Neural crest cell (in vitro differentiated cells): ENCODE results near the gene IMP3. TPM values are rescaled to one million over a fixed set of nuclear protein-coding genes. Genes with fewer than 3 reads are reported as not detected.

Experiments
- DNase-seq: peaks from one replicate; pipeline ENCODE4 v3.0.0; 2021; ENCODE audit warnings: low read depth, mixed read lengths, low spot score
- H3K27ac Mint-ChIP-seq: one replicate; pipeline ENCODE4 v1.8.0; 2021; ENCODE audit warnings: mild to moderate bottlenecking, mixed read lengths; ENCODE audit not compliant: unreplicated experiment
- H3K27me3 Mint-ChIP-seq: 2 replicates; pipeline ENCODE4 v1.8.0; 2021; ENCODE audit warnings: low read depth, mild to moderate bottlenecking, mixed read lengths
- H3K36me3 Mint-ChIP-seq: 2 replicates; pipeline ENCODE4 v1.8.0; 2021; ENCODE audit warnings: low read depth, mild to moderate bottlenecking, mixed read lengths
- H3K4me1 Mint-ChIP-seq: 2 replicates; pipeline ENCODE4 v1.8.0; 2021; ENCODE audit warnings: mixed read lengths
- H3K4me3 Mint-ChIP-seq: one replicate; pipeline ENCODE4 v1.8.0; 2021; ENCODE audit warnings: mild to moderate bottlenecking, mixed read lengths
- H3K9me3 Mint-ChIP-seq: 2 replicates; pipeline ENCODE4 v1.8.0; 2021; ENCODE audit warnings: mixed read lengths
- total RNA-seq: library from RNA; stranded (reverse); gene quantifications from 2 replicates; pipeline ENCODE4 v1.2.1, GENCODE V29; 2021
- TF ChIP-seq, protein P1 (sequence below): fragments of 200-600 bp; sonication (generic); conservative IDR thresholded peaks from 2 replicates; pipeline ENCODE4 v1.5.0; 2021; ENCODE audit warnings: antibody characterized with exemption, mild to moderate bottlenecking

IMP3 gene
- total RNA-seq, 1 donor from 2014 or later: 79.4 TPM

DNA sequence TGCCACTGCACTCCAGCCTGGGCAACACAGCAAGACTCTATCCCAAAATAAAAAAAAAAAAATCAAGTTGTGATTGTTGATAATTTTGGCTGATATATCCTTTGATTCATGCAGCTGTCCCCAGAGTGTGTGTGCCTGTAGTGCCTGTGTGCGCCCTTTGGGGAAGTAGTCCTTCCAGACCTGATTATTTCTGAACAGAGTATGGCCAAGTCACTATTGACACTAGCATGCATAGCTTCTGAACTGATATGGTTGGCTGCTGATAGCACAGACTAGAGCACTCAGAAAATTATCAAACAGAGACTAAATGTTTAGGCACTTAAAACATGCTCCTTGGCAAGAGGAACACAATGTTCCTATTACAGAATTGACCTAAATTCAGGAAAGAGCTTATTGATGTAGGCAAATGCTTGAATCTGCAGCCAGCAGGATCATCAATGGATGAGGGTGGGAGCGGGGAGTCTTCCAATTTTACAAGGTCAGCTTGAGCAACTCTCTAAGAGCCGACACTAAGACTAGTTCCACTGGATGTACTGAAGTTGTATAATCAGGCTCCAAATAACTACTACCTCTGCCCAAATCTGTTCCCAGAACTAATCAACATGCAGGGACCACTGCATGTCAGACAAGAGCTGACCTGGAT, 43.2 kb downstream of the IMP3 start:
- Mint-ChIP-seq H3K9me3 (no peaks in the 10 kb centered on the region), H3K36me3 (no peaks in the 10 kb centered on the region), H3K27me3 (no peaks in the 10 kb centered on the region), H3K4me3 (no peak overlapping the region), H3K27ac (no peak overlapping the region), H3K4me1 (peaks cover 4% of the 10 kb centered on the region)
- TF ChIP-seq, protein P1, sequence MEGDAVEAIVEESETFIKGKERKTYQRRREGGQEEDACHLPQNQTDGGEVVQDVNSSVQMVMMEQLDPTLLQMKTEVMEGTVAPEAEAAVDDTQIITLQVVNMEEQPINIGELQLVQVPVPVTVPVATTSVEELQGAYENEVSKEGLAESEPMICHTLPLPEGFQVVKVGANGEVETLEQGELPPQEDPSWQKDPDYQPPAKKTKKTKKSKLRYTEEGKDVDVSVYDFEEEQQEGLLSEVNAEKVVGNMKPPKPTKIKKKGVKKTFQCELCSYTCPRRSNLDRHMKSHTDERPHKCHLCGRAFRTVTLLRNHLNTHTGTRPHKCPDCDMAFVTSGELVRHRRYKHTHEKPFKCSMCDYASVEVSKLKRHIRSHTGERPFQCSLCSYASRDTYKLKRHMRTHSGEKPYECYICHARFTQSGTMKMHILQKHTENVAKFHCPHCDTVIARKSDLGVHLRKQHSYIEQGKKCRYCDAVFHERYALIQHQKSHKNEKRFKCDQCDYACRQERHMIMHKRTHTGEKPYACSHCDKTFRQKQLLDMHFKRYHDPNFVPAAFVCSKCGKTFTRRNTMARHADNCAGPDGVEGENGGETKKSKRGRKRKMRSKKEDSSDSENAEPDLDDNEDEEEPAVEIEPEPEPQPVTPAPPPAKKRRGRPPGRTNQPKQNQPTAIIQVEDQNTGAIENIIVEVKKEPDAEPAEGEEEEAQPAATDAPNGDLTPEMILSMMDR: no peak
- DNase-seq: no peak

DNA sequence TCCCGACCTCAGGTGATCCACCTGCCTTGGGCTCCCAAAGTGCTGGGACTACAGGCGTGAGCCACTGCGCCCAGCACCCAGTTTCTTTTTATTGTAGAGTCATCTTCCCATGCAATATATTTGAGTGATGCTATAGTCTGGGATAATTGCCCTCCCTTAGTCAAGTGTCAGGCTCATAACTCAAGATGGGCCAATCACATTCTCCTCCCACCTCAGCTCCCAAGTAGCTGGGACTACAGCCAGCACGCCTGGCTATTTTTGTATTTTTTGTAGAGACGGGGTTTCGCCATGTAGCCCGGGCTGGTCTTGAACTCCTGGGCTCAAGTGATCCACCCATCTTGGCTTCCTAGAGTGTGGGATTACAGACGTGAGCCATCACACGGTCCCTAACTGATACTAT, 45.7 kb downstream of the IMP3 start:
- Mint-ChIP-seq H3K4me1 (peaks cover 7% of the 10 kb centered on the region), H3K9me3 (no peaks in the 10 kb centered on the region), H3K36me3 (no peaks in the 10 kb centered on the region), H3K27ac (no peak overlapping the region), H3K4me3 (no peak overlapping the region), H3K27me3 (no peaks in the 10 kb centered on the region)
- DNase-seq: no peak
- TF ChIP-seq, protein P1: no peak

DNA sequence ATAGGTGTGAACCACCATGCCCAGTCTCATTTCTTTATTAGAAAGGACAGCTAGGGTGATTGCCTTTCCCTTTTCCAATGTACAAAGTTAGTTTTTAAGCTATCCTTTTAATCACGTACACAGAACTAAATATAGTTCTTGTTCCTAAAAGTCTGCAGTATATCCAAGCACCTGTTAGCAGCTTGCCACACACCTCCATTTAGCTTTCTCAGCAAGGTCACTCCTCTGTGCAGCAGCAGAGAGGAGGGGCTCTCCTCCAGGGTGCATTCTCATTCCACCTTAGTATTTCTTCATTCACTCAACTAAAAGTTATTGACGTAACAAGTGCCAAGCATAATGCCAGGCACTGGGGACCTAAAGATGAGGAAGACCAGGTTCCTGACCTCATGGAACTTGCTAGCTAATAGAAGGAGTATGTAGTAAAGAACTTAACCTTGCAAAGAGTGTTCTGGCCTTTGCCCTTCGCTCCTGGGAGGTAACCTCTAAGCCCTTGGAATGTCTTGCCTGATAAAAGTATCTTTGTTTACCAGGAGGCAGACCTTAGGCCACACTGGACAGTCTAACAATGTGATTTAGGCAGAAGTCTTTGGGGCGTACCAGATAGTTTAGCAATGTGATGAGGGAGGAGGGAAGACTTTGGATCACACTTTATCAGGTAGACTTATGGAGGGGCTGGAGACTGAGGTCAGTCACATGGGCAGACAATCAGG, 48.2 kb downstream of the IMP3 start:
- Mint-ChIP-seq H3K4me3 (no peak overlapping the region), H3K27ac (peak overlapping the region; percentile 3), H3K4me1 (peaks cover 7% of the 10 kb centered on the region), H3K9me3 (no peaks in the 10 kb centered on the region), H3K27me3 (no peaks in the 10 kb centered on the region), H3K36me3 (peaks cover 4% of the 10 kb centered on the region)
- TF ChIP-seq, protein P1: no peak
- no peak for DNase-seq

DNA sequence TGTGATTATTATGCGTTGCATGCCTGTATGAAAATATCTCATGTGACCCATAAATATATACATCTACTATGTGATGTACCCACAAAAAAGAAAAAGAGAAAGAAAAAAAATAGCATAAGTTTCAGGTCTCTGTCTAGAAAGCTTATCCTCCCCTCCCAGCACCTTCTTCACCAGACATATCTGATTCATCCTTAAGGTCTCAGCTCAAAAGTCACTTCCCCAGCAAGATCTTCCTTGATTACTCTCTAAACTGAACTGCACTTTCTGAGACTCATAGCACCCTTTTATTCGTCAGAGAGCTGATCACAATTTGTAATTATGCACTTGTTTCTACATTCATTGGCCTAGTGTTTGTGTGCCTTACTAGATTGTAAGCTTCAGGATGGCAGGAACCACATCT, 49.8 kb downstream of the IMP3 start:
- H3K27ac Mint-ChIP-seq: no peak overlapping the region
- no peaks in the 10 kb centered on the region for H3K27me3 Mint-ChIP-seq

More for the DNA sequence above, 49.8 kb downstream of the IMP3 start:
- Mint-ChIP-seq H3K4me3 (no peak overlapping the region), H3K36me3 (peaks cover 6% of the 10 kb centered on the region), H3K4me1 (peaks cover 7% of the 10 kb centered on the region), H3K9me3 (no peaks in the 10 kb centered on the region)
- TF ChIP-seq, protein P1: no peak
- no peak for DNase-seq

Other genes with a start within 250 kb of the IMP3 start
- gene SIN3A, start 188.5 kb downstream of the IMP3 start, total RNA-seq: 92.2 and 97.4 TPM in 2 replicates
- gene PTPN9, start 60.9 kb downstream of the IMP3 start, total RNA-seq: 41.1 and 42.0 TPM in 2 replicates
- gene SNUPN, start 14.5 kb downstream of the IMP3 start, total RNA-seq: 20.9 and 21.3 TPM in 2 replicates
- gene SNX33, start 7.7 kb upstream of the IMP3 start, total RNA-seq: 22.2 and 23.4 TPM in 2 replicates
- gene CSPG4, start 72.6 kb upstream of the IMP3 start, total RNA-seq: 5.3 and 5.4 TPM in 2 replicates
- 28.7 and 30.0 TPM in 2 replicates for gene UBE2Q2, start 203.2 kb upstream of the IMP3 start, total RNA-seq